ENCODE measurements around the gene PRMT7. TPM values are rescaled to one million over a fixed set of nuclear protein-coding genes. Genes with fewer than 3 reads are reported as not detected.

Gene PRMT7, protein sequence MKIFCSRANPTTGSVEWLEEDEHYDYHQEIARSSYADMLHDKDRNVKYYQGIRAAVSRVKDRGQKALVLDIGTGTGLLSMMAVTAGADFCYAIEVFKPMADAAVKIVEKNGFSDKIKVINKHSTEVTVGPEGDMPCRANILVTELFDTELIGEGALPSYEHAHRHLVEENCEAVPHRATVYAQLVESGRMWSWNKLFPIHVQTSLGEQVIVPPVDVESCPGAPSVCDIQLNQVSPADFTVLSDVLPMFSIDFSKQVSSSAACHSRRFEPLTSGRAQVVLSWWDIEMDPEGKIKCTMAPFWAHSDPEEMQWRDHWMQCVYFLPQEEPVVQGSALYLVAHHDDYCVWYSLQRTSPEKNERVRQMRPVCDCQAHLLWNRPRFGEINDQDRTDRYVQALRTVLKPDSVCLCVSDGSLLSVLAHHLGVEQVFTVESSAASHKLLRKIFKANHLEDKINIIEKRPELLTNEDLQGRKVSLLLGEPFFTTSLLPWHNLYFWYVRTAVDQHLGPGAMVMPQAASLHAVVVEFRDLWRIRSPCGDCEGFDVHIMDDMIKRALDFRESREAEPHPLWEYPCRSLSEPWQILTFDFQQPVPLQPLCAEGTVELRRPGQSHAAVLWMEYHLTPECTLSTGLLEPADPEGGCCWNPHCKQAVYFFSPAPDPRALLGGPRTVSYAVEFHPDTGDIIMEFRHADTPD
- total RNA-seq (2022) (156 and 166 TPM in 2 replicates), Bru-seq, nascent RNA (percentile 90 among the genes with signal in this experiment), BruChase-seq, experiment 1, labeled RNA remaining after a 2-hour chase (percentile 89 among the genes with signal in this experiment), BruChase-seq, experiment 2, labeled RNA remaining after a 6-hour chase (percentile 86 among the genes with signal in this experiment)
- long read RNA-seq, partial matches to known transcripts = 50 of 261 reads
- long read RNA-seq, other reads (novel, unspliced or antisense) = 200 of 261 reads

- ChIA-PET CTCF (interaction anchor here (0.5 to 2.2 kb wide), 14 partner anchors 17 to 429 kb away, joined by 3 to 22 read pairs (median 4); partner anchors contain the start of genes PLA2G15 and SLC7A6), POLR2A (interaction anchor here (0.5 to 1.7 kb wide), 22 partner anchors 10 to 288 kb away, joined by 3 to 56 read pairs (median 4); partner anchors contain the start of genes DDX28, DUS2, ESRP2 and PLA2G15)
- H3K9me3 ChIP-seq = no peaks in the 10 kb centered on the region
- H3K27me3 ChIP-seq (replicated peaks; ENCODE audit: control insufficient read depth, insufficient read depth, low read length) = no peaks in the 10 kb centered on the region
- peak within 1 kb of the TSS; percentile 77 for H3K4me3 Mint-ChIP-seq (ENCODE audit: unreplicated experiment)
- peaks cover 39% of the 10 kb centered on the region for H3K4me1 Mint-ChIP-seq (ENCODE audit: low read depth, unreplicated experiment)
- DNase-seq = peak; percentile 93 to 95
- TF ChIP-seq, protein P1, sequence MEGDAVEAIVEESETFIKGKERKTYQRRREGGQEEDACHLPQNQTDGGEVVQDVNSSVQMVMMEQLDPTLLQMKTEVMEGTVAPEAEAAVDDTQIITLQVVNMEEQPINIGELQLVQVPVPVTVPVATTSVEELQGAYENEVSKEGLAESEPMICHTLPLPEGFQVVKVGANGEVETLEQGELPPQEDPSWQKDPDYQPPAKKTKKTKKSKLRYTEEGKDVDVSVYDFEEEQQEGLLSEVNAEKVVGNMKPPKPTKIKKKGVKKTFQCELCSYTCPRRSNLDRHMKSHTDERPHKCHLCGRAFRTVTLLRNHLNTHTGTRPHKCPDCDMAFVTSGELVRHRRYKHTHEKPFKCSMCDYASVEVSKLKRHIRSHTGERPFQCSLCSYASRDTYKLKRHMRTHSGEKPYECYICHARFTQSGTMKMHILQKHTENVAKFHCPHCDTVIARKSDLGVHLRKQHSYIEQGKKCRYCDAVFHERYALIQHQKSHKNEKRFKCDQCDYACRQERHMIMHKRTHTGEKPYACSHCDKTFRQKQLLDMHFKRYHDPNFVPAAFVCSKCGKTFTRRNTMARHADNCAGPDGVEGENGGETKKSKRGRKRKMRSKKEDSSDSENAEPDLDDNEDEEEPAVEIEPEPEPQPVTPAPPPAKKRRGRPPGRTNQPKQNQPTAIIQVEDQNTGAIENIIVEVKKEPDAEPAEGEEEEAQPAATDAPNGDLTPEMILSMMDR (IDR thresholded peaks at IDR 0.05; ENCODE audit: insufficient read depth in 1 of 2, low read depth in 1 of 2, low read length in 1 of 2, severe bottlenecking in 1 of 2, unreplicated experiment in 1 of 2) = peak in 1 of 2 experiments; percentile 52
- no peaks in the 10 kb centered on the region for H3K27me3 Mint-ChIP-seq (ENCODE audit: insufficient read depth, unreplicated experiment)
- peaks cover 35% of the 10 kb centered on the region for H3K4me1 ChIP-seq
- peak within 1 kb of the TSS; percentile 89 for H3K27ac Mint-ChIP-seq (ENCODE audit: unreplicated experiment)
- BruUV-seq (replicated peaks) = TSS peak; percentile 64
- peaks cover 2% of the 10 kb centered on the region for H3K36me3 ChIP-seq (ENCODE audit: control insufficient read depth, insufficient read depth, low read length)
- H3K36me3 Mint-ChIP-seq (ENCODE audit: insufficient read depth, unreplicated experiment) = peaks cover 84% of the 10 kb centered on the region
- intact Hi-C loops (cut with micrococcal nuclease; ENCODE audit: unreplicated experiment) = loop anchor here (1.0 to 5.0 kb wide), 2 partner anchors 17 to 44 kb away; no protein-coding TSS in a partner anchor
- H3K4me3 ChIP-seq (ENCODE audit: low read depth, low read length) = peak within 1 kb of the TSS; percentile 65
- no peaks in the 10 kb centered on the region for H3K9me3 Mint-ChIP-seq (ENCODE audit: unreplicated experiment)
Measured at GRCh38 chr16:68310774-68311511, at the start of gene PRMT7, which contains the start of gene SLC7A6OS. TSS of gene PRMT7 (plus strand) at chr16:68311019. CDS start at chr16:68315980, 4,961 bp downstream. TSS of gene SLC7A6OS (minus strand) at chr16:68310946. CDS start at chr16:68310926, 20 bp downstream.

DNA sequence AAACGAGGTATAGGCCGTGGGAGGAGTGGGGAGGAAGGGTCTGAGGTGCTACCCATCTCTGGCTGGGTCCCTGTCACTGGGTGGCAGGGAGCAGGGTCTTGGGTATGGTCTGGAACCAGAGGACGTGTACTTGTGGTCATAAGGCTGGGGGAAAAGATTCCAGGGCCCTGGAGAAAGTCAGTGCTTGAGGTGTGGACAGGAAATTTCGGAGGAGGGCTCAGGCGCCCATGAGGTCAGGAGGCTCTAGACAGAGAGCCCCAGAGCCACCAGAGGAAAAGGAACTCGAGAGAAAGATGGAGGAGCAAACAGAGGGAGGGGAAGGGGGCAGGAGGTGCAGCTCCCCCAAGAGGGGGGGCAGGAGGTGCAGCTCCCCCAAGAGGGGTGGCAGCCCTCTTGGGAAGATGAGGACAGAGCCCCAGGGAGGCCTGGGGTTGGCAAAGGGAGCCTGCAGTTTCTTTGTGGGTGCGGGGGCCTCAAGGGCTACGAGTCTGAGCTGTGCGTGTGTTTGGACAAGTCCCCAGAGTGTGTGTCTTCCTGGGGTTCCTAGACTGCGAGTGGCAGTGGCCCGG lies 47.2 kb upstream of the PRMT7 start:
- DNase-seq = no peak
- no peaks in the 10 kb centered on the region for H3K9me3 ChIP-seq
- intact Hi-C loops (cut with micrococcal nuclease; ENCODE audit: unreplicated experiment) = loop anchor here (5.0 kb wide), 1 partner anchor 34 kb away; no protein-coding TSS in a partner anchor
- Mint-ChIP-seq H3K4me3 (ENCODE audit: unreplicated experiment) (peak overlapping the region; percentile 91), H3K36me3 (ENCODE audit: insufficient read depth, unreplicated experiment) (peaks cover 58% of the 10 kb centered on the region), H3K9me3 (ENCODE audit: unreplicated experiment) (no peaks in the 10 kb centered on the region), H3K27ac (ENCODE audit: unreplicated experiment) (peak overlapping the region; percentile 98), H3K4me1 (ENCODE audit: low read depth, unreplicated experiment) (peaks cover 31% of the 10 kb centered on the region), H3K27me3 (ENCODE audit: insufficient read depth, unreplicated experiment) (no peaks in the 10 kb centered on the region)
- no peaks in the 10 kb centered on the region for H3K27me3 ChIP-seq (replicated peaks; ENCODE audit: control insufficient read depth, insufficient read depth, low read length)
- H3K4me3 ChIP-seq (ENCODE audit: low read depth, low read length) = peak overlapping the region; percentile 94
- ChIA-PET CTCF (interaction anchor here (0.9 to 5.5 kb wide), 13 partner anchors 9 to 179 kb away, joined by 3 to 98 read pairs (median 7); partner anchors contain the start of genes ESRP2, NFATC3, PLA2G15 and PRMT7), POLR2A (interaction anchor here (0.7 to 5.1 kb wide), 8 partner anchors 17 to 69 kb away, joined by 3 to 59 read pairs (median 18); partner anchors contain the start of genes ESRP2, PLA2G15, PRMT7 and SLC7A6OS)
- no peaks in the 10 kb centered on the region for H3K36me3 ChIP-seq (ENCODE audit: control insufficient read depth, insufficient read depth, low read length)
- no TSS peak for BruUV-seq (replicated peaks)
- H3K4me1 ChIP-seq = peaks cover 37% of the 10 kb centered on the region
- TF ChIP-seq, protein P1 (IDR thresholded peaks at IDR 0.05; ENCODE audit: insufficient read depth in 1 of 2, low read depth in 1 of 2, low read length in 1 of 2, severe bottlenecking in 1 of 2, unreplicated experiment in 1 of 2) = no peak

Data from Caco-2 (cell line).